Pancreas (tissue), 10 donors: ENCODE measurements around the gene OGFOD2. TPM values are rescaled to one million over a fixed set of nuclear protein-coding genes. Genes with fewer than 3 reads are reported as not detected.

Source experiments
- ATAC-seq, 4 donors: fragments of 200-7000 bp; cut with Tn5 transposase; one replicate each; pipeline versions ENCODE4 v1.8.0 to v1.9.1; 2020; ENCODE audit warnings: mild to moderate bottlenecking in 4 of 4, moderate library complexity in 4 of 4
- DNase-seq, 6 donors: peaks; one replicate each; pipeline ENCODE4 v3.0.0-alpha.2; 2020
- FAIRE-seq: peaks from 2 replicates; lab custom pipeline; 2012; peaks lifted over from hg19 to GRCh38; lab: Jason Lieb, UNC
- H3K27ac ChIP-seq, 4 donors: fragments of 200-600 bp; sonication (generic); 1 replicate in 3 of 4; 2 replicates in 1 of 4; pipeline versions ENCODE4 v1.5.0 to v1.8.0; 2020
- H3K27me3 ChIP-seq, 4 donors: fragments of 200-600 bp; one replicate each; pipeline ENCODE4 v1.8.0; 2021
- H3K36me3 ChIP-seq, 3 donors: fragments of 200-600 bp; sonication (generic) in 1 of 3; one replicate each; pipeline versions ENCODE4 v1.5.0 to v1.8.0; 2020 to 2021
- H3K4me1 ChIP-seq, 3 donors: fragments of 200-600 bp; one replicate each; pipeline ENCODE4 v1.8.0; 2021
- H3K4me3 ChIP-seq, 4 donors: fragments of 200-600 bp; sonication (generic) in 2 of 4; one replicate each; pipeline versions ENCODE4 v1.5.0 to v1.8.0; 2020 to 2021
- H3K9me3 ChIP-seq, 4 donors: fragments of 200-600 bp; one replicate each; pipeline ENCODE4 v1.8.0; 2021
- CTCF ChIP-seq, 4 donors: fragments of 200-600 bp; sonication (generic) in 3 of 4; IDR thresholded peaks; one replicate each; pipeline versions ENCODE4 v1.5.0 to v1.8.0; 2021; ENCODE audit warnings: antibody characterized with exemption in 4 of 4
- WGBS, 2 donors: extraction: QIAGEN DNeasy Blood & Tissue Kit; methylation state at CpG; one replicate each; pipeline ENCODE4 v1.1.7; 2013; 5-methylcytosine and 5-hydroxymethylcytosine counted together
- intact Hi-C, 3 donors: fragments of 100-400 bp; cut with DNase I; formaldehyde crosslinking; loops; one replicate each; pipeline versions ENCODE4 v1.11.1 to v1.14.2; 2022
- polyA plus RNA-seq, 2 donors: library from polyadenylated mRNA; stranded (reverse); fragments of 200-250 nt; gene quantifications; one replicate each; pipeline ENCODE4 v1.2.3, GENCODE V29; 2013
- total RNA-seq, 6 donors: library from RNA; stranded (reverse); fragmentation: NEBNext Ultra II Directional in 4 of 6; extraction: Animal tissue kit (Norgen Biotek cat#: 25700) in 4 of 6; gene quantifications; one replicate each; pipeline versions ENCODE4 v1.2.1 to v1.2.4, GENCODE V29; 2021 to 2023
- donor health status: healthy with polysubstance abuse.
- donor health status: DM: no; HTN: no; CAD: no; lungs with moderate emphysema.
- donor health status: DM: no; HTN: no; CAD: no.
- donor health status: control.
- donor health status: control.
- donor health status: Bipolar disorder and iron deficiency.
- donor health status: DM: yes; HTN: yes; CAD: no.
- donor health status: DM: no; HTN: no; CAD: no.
- donor health status: DM: no; HTN: no; CAD: no.
- donor health status: DM: yes; HTN: yes; CAD: no.

The OGFOD2 gene
- total and polyA plus RNA-seq, 8 donors = 12.9 to 30.9 (median 18.4) TPM

DNA sequence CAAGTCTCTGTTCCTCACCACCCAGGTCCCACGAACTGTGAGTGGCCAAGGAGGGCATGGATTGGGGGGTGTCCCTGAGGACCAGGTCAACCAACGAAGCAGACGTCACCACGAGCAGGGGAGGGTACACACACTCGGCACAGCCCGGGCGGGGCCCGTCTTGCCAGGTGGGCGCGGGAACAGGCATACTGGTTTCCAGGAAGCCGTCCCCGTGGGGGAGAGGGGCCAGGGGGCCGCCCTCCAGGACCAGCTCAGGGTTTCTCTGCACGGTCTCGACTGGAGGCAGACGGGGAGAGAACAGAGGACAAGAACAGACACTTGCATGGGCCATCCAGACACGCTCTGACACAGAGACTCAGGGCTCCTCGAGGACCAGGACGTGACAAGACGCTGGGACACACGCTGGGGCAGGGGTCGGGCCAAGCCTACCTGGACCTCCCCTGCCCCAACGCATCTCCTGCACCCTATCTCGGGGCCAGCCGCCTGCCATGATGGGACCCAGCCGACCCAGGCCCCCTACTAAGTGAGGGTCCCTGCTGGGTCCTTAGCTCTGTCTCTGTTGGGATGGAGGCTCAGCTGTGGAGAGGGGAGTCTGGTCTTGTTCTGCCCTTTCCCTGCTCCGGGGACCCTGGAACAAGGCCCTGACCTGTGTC, 16.7 kb downstream of the OGFOD2 start:
- ATAC-seq (no peak), DNase-seq (peak in 3 of 6 donors; percentile 26 to 63 (median 58)), FAIRE-seq (no peak)
- Histone ChIP-seq H3K9me3 (no peaks in the 10 kb centered on the region), H3K27me3 (no peaks in the 10 kb centered on the region), H3K27ac (no peak overlapping the region), H3K36me3 (no peaks in the 10 kb centered on the region), H3K4me3 (no peak overlapping the region), H3K4me1 (no peaks in the 10 kb centered on the region)
- intact Hi-C loops = no loop called here
- TF ChIP-seq CTCF (IDR thresholded peaks at IDR 0.05) = no peak
- 83 to 87% methylated on average over 27 of the region's 27 CpGs for WGBS, 2 donors

DNA sequence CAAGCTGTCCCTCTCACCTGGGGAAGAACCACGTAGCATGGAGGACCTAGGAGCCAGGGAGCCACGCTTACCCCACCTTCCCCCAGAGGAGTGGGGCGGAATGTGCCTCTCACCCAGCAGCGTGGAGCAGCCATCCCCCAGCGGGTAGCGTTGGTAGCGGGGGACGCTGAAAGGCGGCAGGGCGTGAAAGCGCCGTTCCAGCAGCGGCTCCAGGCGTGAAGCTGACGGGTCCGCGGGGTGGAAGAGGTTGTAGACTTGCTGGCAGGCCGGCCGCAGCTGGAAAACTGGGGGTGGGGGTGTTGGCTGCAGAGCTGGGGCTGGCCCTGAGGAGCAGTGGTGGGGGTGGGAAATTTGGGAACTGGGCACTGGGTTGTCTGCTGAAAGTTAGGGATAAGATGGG, 17.3 kb downstream of the OGFOD2 start:
- H3K4me3 ChIP-seq = no peak overlapping the region
- no peaks in the 10 kb centered on the region for H3K36me3 ChIP-seq
- H3K4me1 ChIP-seq = no peaks in the 10 kb centered on the region
- no peak for FAIRE-seq
- intact Hi-C loops = no loop called here
- no peak for TF ChIP-seq CTCF (IDR thresholded peaks at IDR 0.05)
- WGBS, 2 donors = 84 to 88% methylated on average over 19 of the region's 19 CpGs
- no peak overlapping the region for H3K27ac ChIP-seq
- H3K27me3 ChIP-seq = no peaks in the 10 kb centered on the region
- no peaks in the 10 kb centered on the region for H3K9me3 ChIP-seq
- DNase-seq = peak in 1 of 6 donors; percentile 68
- ATAC-seq = no peak

DNA sequence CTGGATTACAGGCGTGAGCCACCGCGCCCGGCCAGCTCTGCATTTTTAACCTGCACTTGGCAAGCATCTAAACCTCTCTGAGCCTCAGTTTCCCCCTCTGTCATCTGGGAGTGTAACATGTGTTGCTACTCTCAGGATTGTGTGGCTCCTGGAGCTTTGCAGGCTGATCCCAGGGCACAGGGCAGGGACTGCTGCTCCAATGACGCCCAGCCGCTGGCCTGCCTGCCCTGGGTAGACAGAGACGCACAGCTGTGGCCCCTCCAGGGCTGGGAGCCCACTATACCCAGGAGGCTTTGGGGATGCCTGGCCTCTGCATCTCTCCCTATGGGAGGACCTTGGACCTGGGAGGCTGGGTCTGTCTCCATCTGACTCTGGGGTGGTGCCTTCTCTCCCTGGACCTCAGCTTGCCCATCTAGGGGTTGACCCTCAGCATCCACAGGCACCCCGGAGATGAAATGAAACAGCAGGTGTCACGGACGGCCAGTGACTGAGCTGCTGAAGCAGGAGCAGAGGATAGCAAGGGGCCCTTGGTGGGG, 19.2 kb downstream of the OGFOD2 start:
- FAIRE-seq (no peak), ATAC-seq (no peak), DNase-seq (peak in 1 of 6 donors; percentile 48)
- no peak for TF ChIP-seq CTCF (IDR thresholded peaks at IDR 0.05)
- Histone ChIP-seq H3K4me3 (no peak overlapping the region), H3K27ac (no peak overlapping the region), H3K9me3 (no peaks in the 10 kb centered on the region), H3K36me3 (no peaks in the 10 kb centered on the region), H3K27me3 (no peaks in the 10 kb centered on the region), H3K4me1 (no peaks in the 10 kb centered on the region)
- intact Hi-C loops = no loop called here
- 94 to 97% methylated on average over 10 of the region's 10 CpGs for WGBS, 2 donors

- 93 to 96% methylated on average over 13 of the region's 13 CpGs for whole genome bisulfite sequencing, 2 donors
- Histone ChIP-seq H3K27ac (no peak overlapping the region), H3K4me1 (no peaks in the 10 kb centered on the region), H3K4me3 (no peak overlapping the region), H3K36me3 (no peaks in the 10 kb centered on the region), H3K9me3 (no peaks in the 10 kb centered on the region), H3K27me3 (no peaks in the 10 kb centered on the region)
- DNase-seq (peak in 1 of 6 donors; percentile 69), FAIRE-seq (no peak), ATAC-seq (no peak)
- intact Hi-C loops = no loop called here
- TF ChIP-seq CTCF (IDR thresholded peaks at IDR 0.05) = no peak
Measured at GRCh38 chr12:122994781-122995502, 19.9 kb downstream of the OGFOD2 start.
